Right atrium auricular region (tissue), 2 donors: ENCODE data around the gene KRTAP12-2. TPM values are rescaled to one million over a fixed set of nuclear protein-coding genes. Genes with fewer than 3 reads are reported as not detected.

Source experiments
- DNase-seq: peaks from one replicate; pipeline ENCODE4 v3.0.0-alpha.2; 2019; ENCODE audit warnings: low spot score
- H3K27ac ChIP-seq, 2 donors: fragments of 200-600 bp; sonication (generic); 1 replicate in 1 of 2; 2 replicates in 1 of 2; pipeline ENCODE4 v1.5.1; 2016 to 2019
- H3K27me3 ChIP-seq, 2 donors: fragments of 200-600 bp; sonication (generic); one replicate each; pipeline versions ENCODE4 v1.5.1 to v1.6.0; 2017 to 2019
- H3K36me3 ChIP-seq: fragments of 200-600 bp; sonication (generic); one replicate; pipeline ENCODE4 v1.5.1; 2016
- H3K4me1 ChIP-seq, 2 donors: fragments of 200-600 bp; sonication (generic); one replicate each; pipeline versions ENCODE4 v1.5.1 to v1.6.0; 2017 to 2019
- H3K4me3 ChIP-seq, 2 donors: fragments of 200-600 bp; sonication (generic); 1 replicate in 1 of 2; 2 replicates in 1 of 2; pipeline ENCODE4 v1.5.1; 2017 to 2019; ENCODE audit warnings: mild to moderate bottlenecking in 1 of 2, moderate library complexity in 1 of 2
- H3K9me3 ChIP-seq, 2 donors: fragments of 200-600 bp; sonication (generic); one replicate each; pipeline ENCODE4 v1.5.1; 2019
- CTCF ChIP-seq, 2 donors: fragments of 200-600 bp; sonication (generic); IDR thresholded peaks; one replicate each; pipeline ENCODE4 v1.5.1; 2019; ENCODE audit warnings: antibody characterized with exemption in 2 of 2
- total RNA-seq, 2 donors: library from RNA; depleted of rRNA; stranded (reverse); fragments of >200 nt; gene quantifications; one replicate each; pipeline ENCODE4 v1.1.0, GENCODE V29; 2016

KRTAP12-2 gene
- total RNA-seq, 2 donors from 2014 or later: not detected

DNA sequence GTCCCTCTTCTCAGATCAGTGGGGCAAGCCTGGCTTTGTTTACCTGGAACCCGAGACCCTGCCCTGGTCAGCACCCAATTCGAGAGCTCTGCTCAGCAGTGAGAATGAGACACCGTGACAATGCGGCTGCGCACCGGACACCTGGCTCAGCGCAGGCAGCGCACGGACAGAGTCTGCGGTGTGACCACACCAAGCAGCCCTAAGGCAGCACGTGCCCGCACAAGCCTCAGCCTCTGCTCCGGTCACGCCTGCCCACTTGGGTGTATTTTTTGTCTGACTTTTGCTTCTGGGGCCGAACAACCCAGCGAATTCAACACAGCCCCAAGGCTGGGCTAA, 50.2 kb downstream of the KRTAP12-2 start:
- Histone ChIP-seq H3K27me3 (no peaks in the 10 kb centered on the region), H3K4me1 (no peaks in the 10 kb centered on the region), H3K27ac (no peak overlapping the region), H3K36me3 (no peaks in the 10 kb centered on the region), H3K4me3 (no peak overlapping the region), H3K9me3 (no peaks in the 10 kb centered on the region)
- peak; percentile 26 for DNase-seq
- no peak for TF ChIP-seq CTCF (IDR thresholded peaks at IDR 0.05)

Other genes with a start within 250 kb of the KRTAP12-2 start
- 1 to 10 TPM; 1.1 to 1.7 TPM for gene LRRC3, start 211.4 kb downstream of the KRTAP12-2 start, total RNA-seq
- gene KRTAP10-1, start 126.7 kb downstream of the KRTAP12-2 start, total RNA-seq: not detected
- not detected for gene KRTAP10-2, start 115.4 kb downstream of the KRTAP12-2 start, total RNA-seq
- gene KRTAP10-3, start 108.1 kb downstream of the KRTAP12-2 start, total RNA-seq: not detected
- gene KRTAP10-4, start 93.2 kb downstream of the KRTAP12-2 start, total RNA-seq: not detected
- not detected for gene KRTAP10-5, start 86.3 kb downstream of the KRTAP12-2 start, total RNA-seq
- not detected for gene KRTAP10-6, start 74.4 kb downstream of the KRTAP12-2 start, total RNA-seq
- gene KRTAP10-7, start 66.3 kb downstream of the KRTAP12-2 start, total RNA-seq: not detected
- not detected for gene KRTAP10-8, start 54.8 kb downstream of the KRTAP12-2 start, total RNA-seq
- not detected for gene KRTAP10-9, start 39.8 kb downstream of the KRTAP12-2 start, total RNA-seq
- gene KRTAP10-10, start 29.6 kb downstream of the KRTAP12-2 start, total RNA-seq: not detected
- not detected for gene KRTAP10-11, start 20.5 kb downstream of the KRTAP12-2 start, total RNA-seq
- not detected for gene KRTAP12-4, start 12.3 kb downstream of the KRTAP12-2 start, total RNA-seq
- not detected for gene KRTAP12-3, start 9.0 kb downstream of the KRTAP12-2 start, total RNA-seq
- gene KRTAP12-1, start 15.2 kb upstream of the KRTAP12-2 start, total RNA-seq: not detected
- not detected for gene KRTAP10-12, start 30.2 kb upstream of the KRTAP12-2 start, total RNA-seq
- not detected for gene TSPEAR, start 44.6 kb upstream of the KRTAP12-2 start, total RNA-seq
- 10 to 100 TPM; 47.5 to 52.5 TPM for gene UBE2G2, start 134.9 kb upstream of the KRTAP12-2 start, total RNA-seq
- gene SUMO3, start 151.1 kb upstream of the KRTAP12-2 start, total RNA-seq: 10 to 100 TPM; 59.7 to 74.1 TPM
- 100 to 1,000 TPM; 284 to 303 TPM for gene PTTG1IP, start 206.8 kb upstream of the KRTAP12-2 start, total RNA-seq